Central memory CD8-positive, alpha-beta T cell (primary cell): ENCODE measurements around the gene MEIS3.
"Not testable (repeated sequence)": the region's sequence is repeated elsewhere in the genome, so short reads cannot be mapped to it uniquely, and the experiment has no call there.

Experiments
- ATAC-seq: fragments of 150-1000 bp; cut with Tn5 transposase; replicated peaks from 2 replicates; pipeline ENCODE4 v1.10.0; 2022; ENCODE audit warnings: mild to moderate bottlenecking, moderate FRiP score, moderate number of reproducible peaks; ENCODE audit not compliant: poor library complexity, severe bottlenecking; ENCODE audit errors: extremely low read depth
- DNase-seq, 2 donors: peaks; one replicate each; pipeline ENCODE4 v3.0.0; 2021; ENCODE audit warnings: low spot score in 2 of 2
- H3K27ac Mint-ChIP-seq: one replicate; pipeline ENCODE4 v1.8.0; 2022; ENCODE audit warnings: low read depth, mild to moderate bottlenecking, moderate library complexity, mixed read lengths
- H3K27me3 Mint-ChIP-seq: one replicate; pipeline ENCODE4 v1.8.0; 2022; ENCODE audit warnings: mixed read lengths
- H3K36me3 Mint-ChIP-seq: one replicate; pipeline ENCODE4 v1.8.0; 2022; ENCODE audit warnings: mild to moderate bottlenecking, moderate library complexity, mixed read lengths; ENCODE audit not compliant: insufficient read depth
- H3K4me1 Mint-ChIP-seq: one replicate; pipeline ENCODE4 v1.8.0; 2022; ENCODE audit warnings: mixed read lengths
- H3K4me3 Mint-ChIP-seq: one replicate; pipeline ENCODE4 v1.8.0; 2022; ENCODE audit warnings: mild to moderate bottlenecking, moderate library complexity, mixed read lengths
- H3K9me3 Mint-ChIP-seq: one replicate; pipeline ENCODE4 v1.8.0; 2022; ENCODE audit warnings: mixed read lengths

The MEIS3 gene

DNA sequence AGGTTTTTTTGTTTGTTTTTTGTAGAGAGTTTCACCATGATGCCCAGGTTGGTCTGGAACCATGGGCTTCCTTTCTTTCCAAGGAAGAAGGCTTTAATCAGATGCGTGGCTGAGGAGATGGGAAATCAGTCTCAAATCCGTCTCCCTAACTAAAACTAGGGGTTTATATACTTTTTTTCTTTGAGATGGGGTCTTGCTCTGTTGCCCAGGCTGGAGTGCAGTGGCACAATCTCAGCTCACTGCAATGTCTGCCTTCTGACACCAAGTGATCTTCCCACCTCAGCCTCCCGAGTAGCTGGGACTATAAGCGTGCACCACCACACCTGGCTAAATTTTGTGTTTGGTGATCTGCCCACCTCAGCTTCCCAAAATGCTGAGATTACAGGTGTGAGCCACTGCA, 34.8 kb downstream of the MEIS3 start:
- DNase-seq, H3K4me3 Mint-ChIP-seq, H3K36me3 Mint-ChIP-seq, H3K9me3 Mint-ChIP-seq, H3K27ac Mint-ChIP-seq, H3K27me3 Mint-ChIP-seq, ATAC-seq: not testable (repeated sequence)
- H3K4me1 Mint-ChIP-seq = peaks cover 30% of the 10 kb centered on the region

DNA sequence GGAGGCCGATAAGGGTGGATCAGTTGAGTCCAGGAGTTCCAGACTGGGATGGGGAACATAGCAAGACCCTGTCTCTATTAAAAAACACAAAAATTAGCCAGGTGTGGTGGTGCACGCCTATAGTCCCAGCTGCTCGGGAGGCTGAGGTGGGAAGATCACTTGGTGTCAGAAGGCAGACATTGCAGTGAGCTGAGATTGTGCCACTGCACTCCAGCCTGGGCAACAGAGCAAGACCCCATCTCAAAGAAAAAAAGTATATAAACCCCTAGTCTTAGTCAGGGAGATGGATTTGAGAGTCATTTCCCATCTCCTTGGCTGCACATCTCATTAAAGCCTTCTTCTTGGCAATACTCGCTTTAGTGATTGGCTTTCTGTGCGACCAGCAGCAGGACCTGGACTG, 35.4 kb downstream of the MEIS3 start:
- peaks cover 30% of the 10 kb centered on the region for H3K4me1 Mint-ChIP-seq
- not testable (repeated sequence) for ATAC-seq, H3K27ac Mint-ChIP-seq, H3K27me3 Mint-ChIP-seq, DNase-seq, H3K9me3 Mint-ChIP-seq, H3K36me3 Mint-ChIP-seq, H3K4me3 Mint-ChIP-seq

- DNase-seq = peak; percentile 21 to 24
- Mint-ChIP-seq H3K9me3 (no peaks in the 10 kb centered on the region), H3K4me3 (peak overlapping the region; percentile 59), H3K27me3 (no peaks in the 10 kb centered on the region), H3K4me1 (peaks cover 30% of the 10 kb centered on the region), H3K36me3 (peaks cover 8% of the 10 kb centered on the region), H3K27ac (peak overlapping the region; percentile 97)
- ATAC-seq = peak; percentile 80
Measured at GRCh38 chr19:47381653-47382279, 37.6 kb downstream of the MEIS3 start.

DNA sequence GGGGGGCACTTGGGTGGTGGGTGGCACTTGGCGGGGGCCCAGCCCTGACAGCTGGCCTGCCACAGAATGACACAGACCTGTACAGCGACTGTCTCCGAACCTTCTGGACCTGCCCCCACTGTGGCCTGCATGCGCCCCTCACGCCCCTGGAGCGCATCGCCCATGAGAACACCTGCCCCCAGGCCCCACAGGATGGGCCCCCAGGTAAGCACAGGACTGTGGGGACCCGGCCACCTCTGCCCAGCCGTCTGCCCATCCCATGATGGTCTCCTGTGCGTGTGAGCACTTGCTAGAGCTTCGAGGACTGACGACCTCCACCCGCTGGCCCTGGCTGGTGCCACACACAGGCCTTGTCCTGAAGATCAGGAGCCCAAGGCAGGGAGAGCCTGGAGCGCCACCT, 38.2 kb downstream of the MEIS3 start:
- Mint-ChIP-seq H3K27ac (peak overlapping the region; percentile 97), H3K36me3 (peaks cover 8% of the 10 kb centered on the region), H3K27me3 (no peaks in the 10 kb centered on the region), H3K4me1 (peaks cover 30% of the 10 kb centered on the region), H3K9me3 (no peaks in the 10 kb centered on the region), H3K4me3 (peak overlapping the region; percentile 59)
- ATAC-seq = no peak
- DNase-seq = no peak

GRCh38 chr19:47380559-47380958, 38.8 kb downstream of the MEIS3 start:
- peak overlapping the region; percentile 97 for H3K27ac Mint-ChIP-seq
- peaks cover 30% of the 10 kb centered on the region for H3K4me1 Mint-ChIP-seq
- H3K4me3 Mint-ChIP-seq = no peak overlapping the region
- no peak for DNase-seq
- peaks cover 8% of the 10 kb centered on the region for H3K36me3 Mint-ChIP-seq
- ATAC-seq = no peak
- H3K27me3 Mint-ChIP-seq = no peaks in the 10 kb centered on the region
- H3K9me3 Mint-ChIP-seq = no peaks in the 10 kb centered on the region

GRCh38 chr19:47379381-47379938, 39.9 kb downstream of the MEIS3 start:
- no peak overlapping the region for H3K27ac Mint-ChIP-seq
- no peaks in the 10 kb centered on the region for H3K9me3 Mint-ChIP-seq
- no peaks in the 10 kb centered on the region for H3K27me3 Mint-ChIP-seq
- DNase-seq (no peak), ATAC-seq (no peak)
- no peak overlapping the region for H3K4me3 Mint-ChIP-seq
- peaks cover 30% of the 10 kb centered on the region for H3K4me1 Mint-ChIP-seq
- peaks cover 11% of the 10 kb centered on the region for H3K36me3 Mint-ChIP-seq

DNA sequence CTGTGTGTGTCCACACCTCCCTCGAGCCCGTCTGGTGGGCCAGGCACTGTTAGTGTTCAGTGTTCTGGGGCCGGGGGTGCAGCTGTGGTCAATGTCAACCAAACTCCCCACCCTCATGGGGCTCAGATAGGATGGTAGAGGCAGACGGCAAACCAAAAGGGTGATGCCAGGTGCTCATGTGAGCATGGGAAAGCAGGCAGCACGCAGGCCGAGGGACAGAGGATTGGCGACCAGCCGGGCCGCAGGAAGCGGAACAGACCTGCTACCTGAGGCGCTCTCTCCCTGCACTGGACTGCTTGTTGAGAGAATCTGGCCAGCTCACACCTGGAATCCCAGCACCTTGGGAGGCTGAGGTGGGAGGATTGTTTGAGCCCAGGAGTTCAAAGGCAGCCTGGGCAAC, 41.1 kb downstream of the MEIS3 start:
- Mint-ChIP-seq H3K4me1 (peaks cover 26% of the 10 kb centered on the region), H3K4me3 (no peak overlapping the region), H3K9me3 (no peaks in the 10 kb centered on the region), H3K27ac (no peak overlapping the region), H3K36me3 (peaks cover 14% of the 10 kb centered on the region), H3K27me3 (no peaks in the 10 kb centered on the region)
- no peak for ATAC-seq
- no peak for DNase-seq

DNA sequence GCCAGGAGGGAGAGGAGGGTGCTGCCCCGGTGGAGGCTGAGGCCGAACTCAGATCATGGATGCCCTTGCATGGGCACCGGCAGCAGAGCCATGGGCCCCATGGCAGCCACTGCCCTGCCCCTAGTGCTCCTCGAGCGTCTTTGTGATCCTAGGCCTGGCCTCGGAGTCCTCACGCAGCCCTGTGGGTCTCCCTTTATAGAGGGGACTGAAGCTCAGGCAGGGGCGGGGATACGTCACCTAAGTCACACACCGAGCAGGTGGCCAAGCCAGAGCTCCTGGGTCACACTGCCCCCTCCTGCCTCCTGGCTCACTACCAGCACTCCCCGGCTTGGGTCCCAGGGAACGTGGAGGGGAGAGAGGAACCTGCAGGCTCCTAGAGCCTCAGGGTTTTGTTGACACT, 41.5 kb downstream of the MEIS3 start:
- DNase-seq (no peak), ATAC-seq (no peak)
- H3K4me1 Mint-ChIP-seq = peaks cover 22% of the 10 kb centered on the region
- H3K9me3 Mint-ChIP-seq = no peaks in the 10 kb centered on the region
- no peak overlapping the region for H3K27ac Mint-ChIP-seq
- peaks cover 14% of the 10 kb centered on the region for H3K36me3 Mint-ChIP-seq
- no peak overlapping the region for H3K4me3 Mint-ChIP-seq
- H3K27me3 Mint-ChIP-seq = no peaks in the 10 kb centered on the region

- peaks cover 18% of the 10 kb centered on the region for H3K4me1 Mint-ChIP-seq
- H3K27me3 Mint-ChIP-seq = no peaks in the 10 kb centered on the region
- peak overlapping the region; percentile 32 for H3K27ac Mint-ChIP-seq
- H3K4me3 Mint-ChIP-seq = no peak overlapping the region
- ATAC-seq = no peak
- peaks cover 14% of the 10 kb centered on the region for H3K36me3 Mint-ChIP-seq
- DNase-seq = no peak
- H3K9me3 Mint-ChIP-seq = no peaks in the 10 kb centered on the region
Measured at GRCh38 chr19:47377208-47377701, 42.1 kb downstream of the MEIS3 start.

DNA sequence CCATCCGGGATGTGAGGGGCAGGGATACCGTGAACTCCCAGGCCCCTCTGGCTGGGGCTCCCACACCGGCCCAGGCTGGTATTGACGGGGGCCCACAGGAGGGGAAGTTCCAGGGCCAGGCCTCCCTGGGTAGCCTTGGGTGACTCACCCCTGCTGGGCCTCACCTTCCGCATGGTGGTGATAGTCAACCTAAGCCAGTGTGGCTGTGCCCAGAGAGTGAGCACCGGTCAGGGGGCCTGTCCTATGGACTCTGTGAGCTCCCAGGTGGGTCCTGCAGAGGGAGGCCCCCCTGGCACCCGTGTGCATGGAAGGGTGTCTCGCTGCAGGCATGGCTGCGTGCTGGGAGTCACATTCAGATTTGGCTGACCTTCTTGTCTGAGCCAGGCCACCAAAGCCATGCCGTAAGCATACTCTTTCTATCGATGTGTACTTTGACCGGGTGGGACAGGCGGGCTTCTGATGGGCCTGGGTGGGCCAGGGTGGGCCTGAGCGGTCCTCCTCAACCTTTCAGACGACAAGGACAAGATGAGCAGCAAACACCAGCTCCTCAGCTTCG, 42.7 kb downstream of the MEIS3 start:
- H3K4me1 Mint-ChIP-seq = peaks cover 12% of the 10 kb centered on the region
- peaks cover 14% of the 10 kb centered on the region for H3K36me3 Mint-ChIP-seq
- no peaks in the 10 kb centered on the region for H3K9me3 Mint-ChIP-seq
- ATAC-seq (no peak), DNase-seq (no peak)
- no peaks in the 10 kb centered on the region for H3K27me3 Mint-ChIP-seq
- H3K27ac Mint-ChIP-seq = no peak overlapping the region
- no peak overlapping the region for H3K4me3 Mint-ChIP-seq

DNA sequence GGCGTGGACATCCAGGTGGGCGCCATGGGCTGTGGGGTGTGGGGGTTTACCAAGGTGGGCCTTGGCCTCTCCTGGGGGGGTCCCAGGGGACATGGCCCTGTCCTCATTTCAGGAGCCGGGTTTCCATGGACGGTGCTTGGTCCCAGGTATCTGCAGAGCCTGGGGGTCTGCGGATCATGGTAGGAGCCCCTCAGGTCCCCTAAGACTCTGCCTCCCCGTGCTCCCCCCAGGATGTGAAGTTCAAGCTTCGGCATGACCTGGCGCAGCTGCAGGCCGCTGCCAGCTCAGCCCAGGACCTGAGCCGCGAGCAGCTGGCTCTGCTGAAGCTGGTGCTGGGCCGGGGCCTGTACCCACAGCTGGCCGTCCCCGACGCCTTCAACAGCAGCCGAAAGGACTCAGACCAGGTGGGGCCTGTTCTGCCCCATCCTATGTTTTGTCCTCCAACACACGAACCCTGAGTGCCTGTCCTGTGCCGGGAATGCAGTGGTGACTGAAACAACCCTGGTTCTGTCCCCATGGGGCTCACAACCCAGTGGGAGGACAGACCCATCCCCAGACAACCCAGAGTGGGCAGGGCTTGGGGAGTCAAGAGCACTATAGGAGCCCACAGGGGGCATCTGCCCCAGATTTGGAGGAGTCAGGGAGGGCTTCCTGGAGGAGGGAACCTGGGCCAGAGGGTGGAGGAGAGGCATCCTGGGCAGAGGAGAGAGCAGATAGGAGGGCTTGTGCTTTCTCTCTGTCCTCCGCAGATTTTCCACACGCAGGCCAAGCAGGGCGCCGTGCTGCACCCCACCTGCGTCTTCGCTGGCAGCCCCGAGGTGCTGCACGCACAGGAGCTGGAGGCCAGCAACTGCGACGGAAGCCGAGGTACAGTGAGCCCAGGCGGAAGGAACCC, 43.4 kb downstream of the MEIS3 start:
- ATAC-seq = no peak
- Mint-ChIP-seq H3K4me3 (no peak overlapping the region), H3K4me1 (peaks cover 5% of the 10 kb centered on the region), H3K36me3 (peaks cover 10% of the 10 kb centered on the region), H3K27ac (no peak overlapping the region), H3K9me3 (no peaks in the 10 kb centered on the region), H3K27me3 (no peaks in the 10 kb centered on the region)
- no peak for DNase-seq

DNA sequence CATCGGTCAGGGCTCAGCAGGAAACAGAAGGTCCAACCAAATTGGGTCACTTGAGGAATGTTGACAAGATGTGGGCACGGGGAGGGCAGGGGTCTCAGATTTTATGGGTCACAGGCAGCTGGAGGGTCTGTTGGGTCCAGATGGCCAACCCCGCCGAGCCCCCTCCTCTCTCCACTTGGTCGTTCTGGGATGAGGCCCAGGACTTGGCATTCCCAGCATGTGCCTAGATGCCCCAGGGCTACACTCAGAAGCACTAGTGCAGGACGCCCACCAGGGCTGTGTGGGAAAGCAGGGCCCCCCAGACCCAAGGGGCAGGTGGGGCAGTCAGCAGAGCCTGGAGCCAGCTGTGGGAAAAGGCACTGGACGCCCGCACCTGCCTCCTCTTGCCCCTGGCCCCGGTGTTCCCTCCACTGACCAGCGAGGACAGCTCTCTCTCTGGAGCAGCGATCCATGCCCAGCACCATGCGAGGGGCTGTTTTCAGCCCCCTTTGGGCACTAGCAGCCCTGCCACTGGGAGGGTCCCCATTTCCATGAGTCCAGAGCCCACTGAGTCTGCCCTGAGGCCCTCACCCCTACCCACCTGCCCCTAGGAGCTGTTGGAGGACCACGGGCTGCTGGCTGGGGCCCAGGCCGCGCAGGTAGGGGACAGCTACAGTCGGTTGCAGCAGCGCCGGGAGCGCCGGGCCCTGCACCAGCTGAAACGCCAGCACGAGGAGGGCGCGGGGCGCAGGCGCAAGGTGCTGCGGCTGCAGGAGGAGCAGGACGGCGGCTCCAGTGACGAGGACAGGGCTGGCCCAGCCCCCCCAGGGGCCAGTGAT, 44.2 kb downstream of the MEIS3 start:
- Mint-ChIP-seq H3K4me3 (no peak overlapping the region), H3K4me1 (no peaks in the 10 kb centered on the region), H3K27ac (no peak overlapping the region), H3K36me3 (peaks cover 14% of the 10 kb centered on the region), H3K9me3 (no peaks in the 10 kb centered on the region), H3K27me3 (no peaks in the 10 kb centered on the region)
- no peak for DNase-seq
- no peak for ATAC-seq
